Activated B cell treated with CpG ODN at 0.5 μM for 24 hours (primary cell): ENCODE data around the gene PTGDR2. TPM values are rescaled to one million over a fixed set of nuclear protein-coding genes. Genes with fewer than 3 reads are reported as not detected.

Experiments used
- ATAC-seq: fragments of 200-7000 bp; cut with Tn5 transposase; one replicate; pipeline ENCODE4 v1.10.0; 2021; ENCODE audit warnings: low read depth, mild to moderate bottlenecking, moderate library complexity
- CTCF ChIA-PET: fragments of 350-600 bp; sonication (Branson Sonifier 250); formaldehyde crosslinking; loops from one replicate; lab custom pipeline; 2021; ENCODE audit warnings: antibody characterized with exemption; lab: Charles Lee
- POLR2A ChIA-PET: fragments of 350-600 bp; sonication (Branson Sonifier 250); formaldehyde crosslinking; loops from one replicate; lab custom pipeline; 2021; ENCODE audit warnings: antibody characterized with exemption; lab: Charles Lee
- DNase-seq: peaks from one replicate; pipeline ENCODE4 v3.0.0; 2022
- H3K27ac Mint-ChIP-seq: one replicate; pipeline ENCODE4 v1.8.0; 2020; ENCODE audit warnings: mixed read lengths
- H3K27me3 Mint-ChIP-seq: one replicate; pipeline ENCODE4 v1.8.0; 2021; ENCODE audit warnings: mixed read lengths
- H3K36me3 Mint-ChIP-seq: one replicate; pipeline ENCODE4 v1.8.0; 2021; ENCODE audit warnings: low read depth, mixed read lengths
- H3K4me1 Mint-ChIP-seq: one replicate; pipeline ENCODE4 v1.8.0; 2021; ENCODE audit warnings: mixed read lengths
- H3K4me3 Mint-ChIP-seq: one replicate; pipeline ENCODE4 v1.8.0; 2020; ENCODE audit warnings: mild to moderate bottlenecking, mixed read lengths
- H3K9me3 Mint-ChIP-seq: one replicate; pipeline ENCODE4 v1.8.0; 2020; ENCODE audit warnings: mixed read lengths
- intact Hi-C: fragments of 100-400 bp; cut with micrococcal nuclease; formaldehyde crosslinking; loops from one replicate; pipeline ENCODE4 v1.15.1; 2024
- total RNA-seq: library from RNA; stranded (reverse); gene quantifications from 2 replicates; pipeline ENCODE4 v1.2.3, GENCODE V29; 2022
- TF ChIP-seq, protein P1 (sequence below): fragments of 200-600 bp; IDR thresholded peaks from one replicate; pipeline ENCODE4 v1.8.0; 2022; ENCODE audit warnings: antibody characterized with exemption, mild to moderate bottlenecking

Gene PTGDR2
- total RNA-seq, 1 donor from 2014 or later = not detected

DNA sequence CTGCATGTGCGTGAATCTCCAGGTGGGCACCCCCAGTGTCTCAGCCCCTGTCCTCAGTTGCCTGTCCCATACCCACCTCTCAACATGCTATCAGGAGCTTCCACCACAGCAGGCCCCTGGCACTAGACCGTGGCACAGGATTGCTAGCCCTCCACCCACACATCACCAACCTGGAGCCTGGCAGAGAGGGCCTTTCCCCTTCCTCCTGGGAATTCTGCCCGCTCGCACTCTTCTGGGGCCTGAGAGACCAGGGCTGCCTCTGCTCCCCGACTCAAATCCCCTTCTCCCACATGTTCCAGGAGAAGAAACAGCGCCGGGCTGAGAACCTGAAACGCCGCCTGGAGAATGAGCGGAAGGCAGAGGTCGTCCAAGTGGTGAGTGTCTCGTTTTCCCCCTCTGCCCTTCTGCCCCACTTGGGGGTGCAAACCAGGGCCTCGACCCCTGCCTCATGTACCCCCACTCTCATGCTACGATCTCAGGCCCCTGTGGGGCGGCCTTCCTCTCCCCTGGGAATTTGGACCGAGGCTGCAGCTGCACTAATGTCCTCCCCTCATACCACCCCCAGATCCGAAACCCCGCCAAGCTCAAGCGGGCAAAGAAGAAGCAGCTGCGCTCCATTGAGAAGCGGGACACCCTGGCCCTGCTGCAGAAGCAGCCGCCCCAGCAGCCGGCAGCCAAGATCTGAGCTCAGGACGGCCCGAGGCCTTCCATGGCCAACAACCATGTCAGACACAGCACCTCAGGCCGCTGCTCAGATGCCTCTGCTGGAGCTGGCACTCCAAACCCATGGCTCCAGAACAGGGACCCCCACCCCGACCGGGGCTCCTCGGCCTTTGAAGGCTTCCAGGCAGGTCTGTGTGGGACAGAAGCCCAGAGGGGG lies 5.9 kb downstream of the PTGDR2 start:
- Mint-ChIP-seq H3K4me3 (no peak overlapping the region), H3K27me3 (no peaks in the 10 kb centered on the region), H3K9me3 (no peaks in the 10 kb centered on the region), H3K4me1 (peaks cover 7% of the 10 kb centered on the region), H3K27ac (no peak overlapping the region), H3K36me3 (peaks cover 65% of the 10 kb centered on the region)
- no peak for DNase-seq
- TF ChIP-seq, protein P1, sequence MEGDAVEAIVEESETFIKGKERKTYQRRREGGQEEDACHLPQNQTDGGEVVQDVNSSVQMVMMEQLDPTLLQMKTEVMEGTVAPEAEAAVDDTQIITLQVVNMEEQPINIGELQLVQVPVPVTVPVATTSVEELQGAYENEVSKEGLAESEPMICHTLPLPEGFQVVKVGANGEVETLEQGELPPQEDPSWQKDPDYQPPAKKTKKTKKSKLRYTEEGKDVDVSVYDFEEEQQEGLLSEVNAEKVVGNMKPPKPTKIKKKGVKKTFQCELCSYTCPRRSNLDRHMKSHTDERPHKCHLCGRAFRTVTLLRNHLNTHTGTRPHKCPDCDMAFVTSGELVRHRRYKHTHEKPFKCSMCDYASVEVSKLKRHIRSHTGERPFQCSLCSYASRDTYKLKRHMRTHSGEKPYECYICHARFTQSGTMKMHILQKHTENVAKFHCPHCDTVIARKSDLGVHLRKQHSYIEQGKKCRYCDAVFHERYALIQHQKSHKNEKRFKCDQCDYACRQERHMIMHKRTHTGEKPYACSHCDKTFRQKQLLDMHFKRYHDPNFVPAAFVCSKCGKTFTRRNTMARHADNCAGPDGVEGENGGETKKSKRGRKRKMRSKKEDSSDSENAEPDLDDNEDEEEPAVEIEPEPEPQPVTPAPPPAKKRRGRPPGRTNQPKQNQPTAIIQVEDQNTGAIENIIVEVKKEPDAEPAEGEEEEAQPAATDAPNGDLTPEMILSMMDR = no peak
- no peak for ATAC-seq
- ChIA-PET CTCF (interaction anchor here (1.6 kb wide), 1 partner anchor 19 kb away, joined by 4 read pairs; no protein-coding TSS in a partner anchor), POLR2A (no interaction called here)
- intact Hi-C loops = no loop called here

DNA sequence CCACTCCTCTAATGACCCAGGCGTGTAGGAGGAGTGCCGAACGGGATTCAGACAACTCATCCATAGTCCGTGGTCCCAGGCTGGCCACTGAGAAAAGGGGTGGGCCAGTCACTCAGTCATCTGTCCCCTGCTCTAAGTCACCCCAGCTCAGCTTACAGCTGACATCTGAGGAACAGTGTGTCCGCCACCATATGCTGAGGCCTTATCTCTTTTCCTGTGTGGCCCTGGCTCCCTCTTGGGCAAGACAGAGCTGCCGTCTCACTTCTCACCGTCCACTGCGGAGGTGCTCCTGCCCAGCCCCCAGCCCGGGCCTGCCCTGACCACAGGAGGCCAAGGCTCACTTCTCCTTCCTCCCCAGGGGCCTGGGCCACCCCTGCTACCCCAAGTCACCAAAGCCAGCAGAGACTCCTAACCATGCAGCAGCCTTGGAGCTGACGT lies 7.0 kb downstream of the PTGDR2 start:
- ChIA-PET CTCF (interaction anchor here (1.6 kb wide), 1 partner anchor 18 kb away, joined by 4 read pairs; no protein-coding TSS in a partner anchor), POLR2A (no interaction called here)
- peaks cover 67% of the 10 kb centered on the region for H3K36me3 Mint-ChIP-seq
- intact Hi-C loops = no loop called here
- TF ChIP-seq, protein P1 = no peak
- ATAC-seq (no peak), DNase-seq (no peak)
- peaks cover 19% of the 10 kb centered on the region for H3K4me1 Mint-ChIP-seq
- H3K27ac Mint-ChIP-seq = no peak overlapping the region
- H3K9me3 Mint-ChIP-seq = no peaks in the 10 kb centered on the region
- no peak overlapping the region for H3K4me3 Mint-ChIP-seq
- no peaks in the 10 kb centered on the region for H3K27me3 Mint-ChIP-seq

DNA sequence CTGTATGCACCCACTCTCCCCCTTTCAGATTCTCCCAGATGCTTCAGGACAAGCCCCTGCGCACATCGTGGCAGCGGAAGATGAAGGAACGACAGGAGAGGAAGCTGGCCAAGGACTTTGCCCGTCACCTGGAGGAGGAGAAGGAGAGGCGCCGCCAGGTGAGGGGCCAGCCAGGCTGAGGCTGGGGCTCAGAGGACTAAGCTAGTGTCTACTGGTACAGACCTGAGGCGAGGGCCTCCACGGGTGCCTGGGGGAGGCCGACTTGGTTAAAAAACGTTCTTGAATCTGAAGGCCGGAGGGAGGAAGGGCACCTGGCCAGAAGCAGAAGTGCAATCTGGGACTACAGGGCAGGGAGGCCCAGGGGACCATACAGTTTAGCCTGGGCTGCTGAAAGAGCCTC lies 7.9 kb downstream of the PTGDR2 start:
- TF ChIP-seq, protein P1 = no peak
- intact Hi-C loops = no loop called here
- H3K27me3 Mint-ChIP-seq = no peaks in the 10 kb centered on the region
- DNase-seq (no peak), ATAC-seq (no peak)
- no peak overlapping the region for H3K4me3 Mint-ChIP-seq
- no peaks in the 10 kb centered on the region for H3K9me3 Mint-ChIP-seq
- POLR2A ChIA-PET = no interaction called here
- H3K36me3 Mint-ChIP-seq = peaks cover 60% of the 10 kb centered on the region
- CTCF ChIA-PET = no interaction called here
- H3K4me1 Mint-ChIP-seq = peaks cover 27% of the 10 kb centered on the region
- no peak overlapping the region for H3K27ac Mint-ChIP-seq

DNA sequence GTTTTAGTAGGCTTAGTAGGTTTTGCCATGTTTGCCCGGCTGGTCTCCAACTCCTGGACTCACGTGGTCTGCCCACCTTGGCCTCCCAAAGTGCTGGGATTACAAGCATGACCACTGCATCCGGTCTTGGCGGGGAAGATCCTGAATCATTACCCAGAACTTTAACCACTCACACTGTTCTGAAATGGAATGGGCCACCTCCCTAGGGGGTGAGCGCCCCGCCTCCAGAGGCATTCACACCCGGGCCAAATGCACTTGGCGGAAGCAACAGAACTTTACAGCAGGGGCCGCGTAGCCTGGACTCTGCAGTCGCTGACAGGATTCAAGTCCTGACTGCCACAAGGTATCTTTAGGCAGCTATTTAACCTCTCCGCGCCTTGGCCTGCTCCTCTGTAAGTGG lies 8.5 kb downstream of the PTGDR2 start:
- ChIA-PET CTCF (no interaction called here), POLR2A (no interaction called here)
- DNase-seq (no peak), ATAC-seq (no peak)
- peaks cover 32% of the 10 kb centered on the region for H3K4me1 Mint-ChIP-seq
- no peaks in the 10 kb centered on the region for H3K9me3 Mint-ChIP-seq
- TF ChIP-seq, protein P1 = no peak
- H3K4me3 Mint-ChIP-seq = no peak overlapping the region
- H3K27ac Mint-ChIP-seq = no peak overlapping the region
- H3K27me3 Mint-ChIP-seq = no peaks in the 10 kb centered on the region
- intact Hi-C loops = no loop called here
- peaks cover 59% of the 10 kb centered on the region for H3K36me3 Mint-ChIP-seq

DNA sequence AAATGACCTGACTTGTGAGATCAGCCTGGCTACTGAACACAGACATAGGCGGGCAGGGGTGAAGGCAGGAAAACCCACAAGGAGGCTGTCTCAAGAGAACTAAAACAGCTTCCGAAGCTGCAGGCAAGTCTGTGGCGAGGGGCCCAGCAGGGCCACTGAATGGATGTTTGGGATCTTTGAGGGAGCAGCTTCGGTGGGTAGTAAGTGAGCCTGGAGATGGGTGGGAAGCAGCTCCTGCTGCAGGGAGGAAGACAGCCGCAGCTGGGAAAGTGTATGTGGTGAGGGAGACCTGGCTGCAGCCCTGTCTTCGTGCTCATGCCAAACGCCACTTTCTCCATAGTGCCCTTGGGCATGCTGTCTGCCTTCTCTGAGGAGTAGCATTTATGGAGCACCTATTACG lies 10.4 kb downstream of the PTGDR2 start:
- TF ChIP-seq, protein P1 = no peak
- CTCF ChIA-PET = interaction anchor here (0.9 to 1.2 kb wide), 2 partner anchors 13 to 15 kb away, joined by 3 read pairs; no protein-coding TSS in a partner anchor
- no peak overlapping the region for H3K4me3 Mint-ChIP-seq
- H3K27ac Mint-ChIP-seq = no peak overlapping the region
- intact Hi-C loops = no loop called here
- H3K9me3 Mint-ChIP-seq = no peaks in the 10 kb centered on the region
- H3K27me3 Mint-ChIP-seq = no peaks in the 10 kb centered on the region
- no peak for DNase-seq
- POLR2A ChIA-PET = no interaction called here
- peaks cover 41% of the 10 kb centered on the region for H3K4me1 Mint-ChIP-seq
- H3K36me3 Mint-ChIP-seq = peaks cover 42% of the 10 kb centered on the region
- ATAC-seq = no peak
